Cortex of kidney (tissue), 1 donor: ENCODE results near the gene ATP5ME.

Source experiments
- DNase-seq: peaks from one replicate; lab custom pipeline; 2025; lab: John Stamatoyannopoulos, UW

Gene ATP5ME

GRCh38 chr4:633406-633805, 40.7 kb downstream of the ATP5ME start:
- no peak for DNase-seq

GRCh38 chr4:632926-633325, 41.1 kb downstream of the ATP5ME start:
- DNase-seq: no peak

- DNase-seq: no peak
These were observed 41.8 kb downstream of the ATP5ME start for GRCh38 chr4:632196-632790.

- DNase-seq: no peak
These were observed 43.4 kb downstream of the ATP5ME start for GRCh38 chr4:630656-631055.

GRCh38 chr4:629915-630641, 44.0 kb downstream of the ATP5ME start:
- no peak for DNase-seq

GRCh38 chr4:629636-629914, 44.5 kb downstream of the ATP5ME start:
- DNase-seq: no peak

- DNase-seq: no peak
These were observed 45.0 kb downstream of the ATP5ME start for GRCh38 chr4:628821-629635.

- DNase-seq: no peak
These were observed 45.8 kb downstream of the ATP5ME start for GRCh38 chr4:628311-628741.

GRCh38 chr4:627347-628125, 46.5 kb downstream of the ATP5ME start:
- DNase-seq: no peak

GRCh38 chr4:626201-627091, 47.6 kb downstream of the ATP5ME start:
- no peak for DNase-seq

GRCh38 chr4:625631-626161, 48.4 kb downstream of the ATP5ME start:
- DNase-seq: peak; percentile 20

- DNase-seq: no peak
These were observed 49.1 kb downstream of the ATP5ME start, which contains the start of gene PDE6B for GRCh38 chr4:624705-625590. TSS of gene PDE6B (plus strand) at chr4:625573. CDS start at chr4:625627, 54 bp downstream.

GRCh38 chr4:623914-624566, 50.0 kb downstream of the ATP5ME start:
- no peak for DNase-seq

- DNase-seq: no peak
These were observed 50.8 kb downstream of the ATP5ME start for GRCh38 chr4:622996-623913.
